HCT116 (cell line): ENCODE data around the gene GPR85.

Experiments
- JUND ChIP-seq: IDR thresholded peaks from 2 replicates; pipeline ENCODE4 v1.6.1; 2012
- POLR2A ChIP-seq: IDR thresholded peaks from 2 replicates; pipeline ENCODE4 v1.7.0; 2011; ENCODE audit warnings: borderline replicate concordance; ENCODE audit not compliant: insufficient read depth, insufficient read length; ENCODE audit errors: extremely low read depth
- POLR2AphosphoS5 ChIP-seq: IDR thresholded peaks from 2 replicates; pipeline ENCODE4 v1.6.1; 2011; ENCODE audit warnings: mild to moderate bottlenecking, low read depth, low read length, moderate library complexity
- RAD21 ChIP-seq: IDR thresholded peaks from 2 replicates; pipeline ENCODE4 v1.6.1; 2012; ENCODE audit warnings: low read depth, mild to moderate bottlenecking
- SP1 ChIP-seq: IDR thresholded peaks from 2 replicates; pipeline ENCODE4 v1.6.1; 2012; ENCODE audit warnings: low read depth
- SRF ChIP-seq: IDR thresholded peaks from 2 replicates; pipeline ENCODE4 v1.6.1; 2012; ENCODE audit warnings: low read depth
- TF ChIP-seq, protein P1 (sequence below), 3 experiments: fragments of 200-600 bp in 1 of 3; sonication (generic) in 1 of 3; IDR thresholded peaks in 2 of 3; conservative IDR thresholded peaks in 1 of 3; 2 replicates each; pipeline ENCODE4 v1.5.1; 2012 to 2017; ENCODE audit warnings: low read depth in 2 of 3, low read length in 2 of 3, antibody characterized with exemption in 1 of 3, borderline replicate concordance in 1 of 3, control low read depth in 1 of 3, mild to moderate bottlenecking in 1 of 3, mixed read lengths in 1 of 3, mixed run types in 1 of 3, moderate library complexity in 1 of 3; ENCODE audit not compliant: insufficient read depth in 1 of 3
- TF ChIP-seq, protein P2 (sequence below): IDR thresholded peaks from 2 replicates; pipeline ENCODE4 v1.6.1; 2012

DNA sequence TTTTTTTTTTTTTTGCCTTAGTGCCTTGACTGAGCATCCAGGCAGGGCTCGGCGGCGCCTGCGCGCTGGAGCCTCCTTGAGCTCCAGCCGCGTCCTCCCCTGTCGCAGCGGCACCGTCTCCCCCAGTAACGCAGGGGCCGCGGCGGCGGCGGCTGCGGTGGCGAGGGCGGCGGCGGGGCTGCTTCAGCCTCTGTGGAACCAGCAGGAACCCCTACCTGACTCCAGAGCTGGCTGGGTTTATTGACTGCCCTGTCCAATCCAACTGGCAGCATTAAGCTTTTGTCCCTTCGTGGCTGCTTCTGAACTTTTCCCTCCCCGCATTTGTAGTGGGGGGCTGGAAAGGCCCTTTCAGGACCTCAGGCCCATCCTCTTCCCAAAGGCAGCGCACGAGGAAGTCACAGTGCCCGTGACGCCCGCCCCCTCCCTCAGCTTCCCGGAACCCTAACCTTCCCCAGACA, at the start of gene GPR85:
- TF ChIP-seq SP1 (no peak), POLR2A (no peak), SRF (no peak), POLR2AphosphoS5 (no peak), JUND (no peak), RAD21 (no peak)
- TF ChIP-seq, protein P1, sequence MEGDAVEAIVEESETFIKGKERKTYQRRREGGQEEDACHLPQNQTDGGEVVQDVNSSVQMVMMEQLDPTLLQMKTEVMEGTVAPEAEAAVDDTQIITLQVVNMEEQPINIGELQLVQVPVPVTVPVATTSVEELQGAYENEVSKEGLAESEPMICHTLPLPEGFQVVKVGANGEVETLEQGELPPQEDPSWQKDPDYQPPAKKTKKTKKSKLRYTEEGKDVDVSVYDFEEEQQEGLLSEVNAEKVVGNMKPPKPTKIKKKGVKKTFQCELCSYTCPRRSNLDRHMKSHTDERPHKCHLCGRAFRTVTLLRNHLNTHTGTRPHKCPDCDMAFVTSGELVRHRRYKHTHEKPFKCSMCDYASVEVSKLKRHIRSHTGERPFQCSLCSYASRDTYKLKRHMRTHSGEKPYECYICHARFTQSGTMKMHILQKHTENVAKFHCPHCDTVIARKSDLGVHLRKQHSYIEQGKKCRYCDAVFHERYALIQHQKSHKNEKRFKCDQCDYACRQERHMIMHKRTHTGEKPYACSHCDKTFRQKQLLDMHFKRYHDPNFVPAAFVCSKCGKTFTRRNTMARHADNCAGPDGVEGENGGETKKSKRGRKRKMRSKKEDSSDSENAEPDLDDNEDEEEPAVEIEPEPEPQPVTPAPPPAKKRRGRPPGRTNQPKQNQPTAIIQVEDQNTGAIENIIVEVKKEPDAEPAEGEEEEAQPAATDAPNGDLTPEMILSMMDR (IDR thresholded peaks at IDR 0.05 in 2 of 3, conservative IDR thresholded peaks at IDR 0.05 in 1 of 3; ENCODE audit: borderline replicate concordance in 1 of 3, insufficient read depth in 1 of 3, low read depth in 2 of 3, low read length in 2 of 3) = no peak
- TF ChIP-seq, protein P2, sequence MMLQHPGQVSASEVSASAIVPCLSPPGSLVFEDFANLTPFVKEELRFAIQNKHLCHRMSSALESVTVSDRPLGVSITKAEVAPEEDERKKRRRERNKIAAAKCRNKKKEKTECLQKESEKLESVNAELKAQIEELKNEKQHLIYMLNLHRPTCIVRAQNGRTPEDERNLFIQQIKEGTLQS = no peak
